ENCODE results near the gene ACTRT2.

DNA sequence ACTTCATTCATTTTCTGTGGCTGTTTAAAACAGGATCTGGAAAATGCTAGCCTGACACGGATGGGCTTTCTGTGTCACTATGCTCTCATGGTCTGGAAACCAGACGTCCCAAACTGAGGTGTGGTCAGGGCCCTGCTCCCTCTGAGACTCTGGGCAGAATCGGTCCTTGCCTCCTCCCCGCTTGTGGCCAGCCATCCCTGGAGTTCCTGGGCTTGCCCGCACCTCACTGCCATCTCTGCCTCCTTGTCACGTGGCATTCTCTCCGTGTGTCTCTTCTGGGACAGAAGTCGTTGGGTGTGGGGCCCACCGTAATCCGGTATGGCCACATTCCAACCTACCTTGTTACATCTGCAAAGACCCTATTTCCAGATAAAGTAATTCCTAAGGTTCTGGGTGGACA is 10.1 kb upstream of the ACTRT2 start:
- TF ChIP-seq, protein P1, sequence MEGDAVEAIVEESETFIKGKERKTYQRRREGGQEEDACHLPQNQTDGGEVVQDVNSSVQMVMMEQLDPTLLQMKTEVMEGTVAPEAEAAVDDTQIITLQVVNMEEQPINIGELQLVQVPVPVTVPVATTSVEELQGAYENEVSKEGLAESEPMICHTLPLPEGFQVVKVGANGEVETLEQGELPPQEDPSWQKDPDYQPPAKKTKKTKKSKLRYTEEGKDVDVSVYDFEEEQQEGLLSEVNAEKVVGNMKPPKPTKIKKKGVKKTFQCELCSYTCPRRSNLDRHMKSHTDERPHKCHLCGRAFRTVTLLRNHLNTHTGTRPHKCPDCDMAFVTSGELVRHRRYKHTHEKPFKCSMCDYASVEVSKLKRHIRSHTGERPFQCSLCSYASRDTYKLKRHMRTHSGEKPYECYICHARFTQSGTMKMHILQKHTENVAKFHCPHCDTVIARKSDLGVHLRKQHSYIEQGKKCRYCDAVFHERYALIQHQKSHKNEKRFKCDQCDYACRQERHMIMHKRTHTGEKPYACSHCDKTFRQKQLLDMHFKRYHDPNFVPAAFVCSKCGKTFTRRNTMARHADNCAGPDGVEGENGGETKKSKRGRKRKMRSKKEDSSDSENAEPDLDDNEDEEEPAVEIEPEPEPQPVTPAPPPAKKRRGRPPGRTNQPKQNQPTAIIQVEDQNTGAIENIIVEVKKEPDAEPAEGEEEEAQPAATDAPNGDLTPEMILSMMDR (conservative IDR thresholded peaks at IDR 0.05; ENCODE audit: low read depth in 2 of 2) = no peak
- TF ChIP-seq POLR2AphosphoS5 (IDR thresholded peaks at IDR 0.05; ENCODE audit: low read depth) (no peak), EZH2phosphoT487 (IDR thresholded peaks at IDR 0.05; ENCODE audit: unreplicated experiment) (no peak), EZH2 (IDR thresholded peaks at IDR 0.05; ENCODE audit: low read depth, unreplicated experiment) (no peak)
- TF ChIP-seq, protein P2, sequence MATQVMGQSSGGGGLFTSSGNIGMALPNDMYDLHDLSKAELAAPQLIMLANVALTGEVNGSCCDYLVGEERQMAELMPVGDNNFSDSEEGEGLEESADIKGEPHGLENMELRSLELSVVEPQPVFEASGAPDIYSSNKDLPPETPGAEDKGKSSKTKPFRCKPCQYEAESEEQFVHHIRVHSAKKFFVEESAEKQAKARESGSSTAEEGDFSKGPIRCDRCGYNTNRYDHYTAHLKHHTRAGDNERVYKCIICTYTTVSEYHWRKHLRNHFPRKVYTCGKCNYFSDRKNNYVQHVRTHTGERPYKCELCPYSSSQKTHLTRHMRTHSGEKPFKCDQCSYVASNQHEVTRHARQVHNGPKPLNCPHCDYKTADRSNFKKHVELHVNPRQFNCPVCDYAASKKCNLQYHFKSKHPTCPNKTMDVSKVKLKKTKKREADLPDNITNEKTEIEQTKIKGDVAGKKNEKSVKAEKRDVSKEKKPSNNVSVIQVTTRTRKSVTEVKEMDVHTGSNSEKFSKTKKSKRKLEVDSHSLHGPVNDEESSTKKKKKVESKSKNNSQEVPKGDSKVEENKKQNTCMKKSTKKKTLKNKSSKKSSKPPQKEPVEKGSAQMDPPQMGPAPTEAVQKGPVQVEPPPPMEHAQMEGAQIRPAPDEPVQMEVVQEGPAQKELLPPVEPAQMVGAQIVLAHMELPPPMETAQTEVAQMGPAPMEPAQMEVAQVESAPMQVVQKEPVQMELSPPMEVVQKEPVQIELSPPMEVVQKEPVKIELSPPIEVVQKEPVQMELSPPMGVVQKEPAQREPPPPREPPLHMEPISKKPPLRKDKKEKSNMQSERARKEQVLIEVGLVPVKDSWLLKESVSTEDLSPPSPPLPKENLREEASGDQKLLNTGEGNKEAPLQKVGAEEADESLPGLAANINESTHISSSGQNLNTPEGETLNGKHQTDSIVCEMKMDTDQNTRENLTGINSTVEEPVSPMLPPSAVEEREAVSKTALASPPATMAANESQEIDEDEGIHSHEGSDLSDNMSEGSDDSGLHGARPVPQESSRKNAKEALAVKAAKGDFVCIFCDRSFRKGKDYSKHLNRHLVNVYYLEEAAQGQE (IDR thresholded peaks at IDR 0.05; ENCODE audit: unreplicated experiment) = no peak

All from GM23338 (cell line).